Renal pelvis (tissue), 4 donors: ENCODE data around the gene MGAT5. TPM values are rescaled to one million over a fixed set of nuclear protein-coding genes. Genes with fewer than 3 reads are reported as not detected.

Source experiments
- DNase-seq: peaks from one replicate; pipeline ENCODE4 v3.0.0-alpha.2; 2013
- polyA plus RNA-seq, 3 donors: library from polyadenylated mRNA; unstranded; fragments of 120-200 nt; gene quantifications; one replicate each; pipeline ENCODE4 v1.2.1, GENCODE V29; 2013; ENCODE audit not compliant: insufficient read length in 3 of 3

Gene MGAT5
- polyA plus RNA-seq, 3 donors = 44.3 to 47.4 (median 46.4) TPM

GRCh38 chr2:134362152-134362668, 108.3 kb downstream of the MGAT5 start:
- DNase-seq = no peak

- no peak for DNase-seq
Observed at GRCh38 chr2:134362740-134363139, 108.9 kb downstream of the MGAT5 start.

GRCh38 chr2:134365356-134365755, 111.5 kb downstream of the MGAT5 start:
- no peak for DNase-seq

- no peak for DNase-seq
Observed at GRCh38 chr2:134366359-134366758, 112.5 kb downstream of the MGAT5 start.

- no peak for DNase-seq
Observed at GRCh38 chr2:134367213-134367612, 113.3 kb downstream of the MGAT5 start.

- DNase-seq = peak; percentile 52
Observed at GRCh38 chr2:134368009-134368817, 114.3 kb downstream of the MGAT5 start.

- DNase-seq = no peak
Observed at GRCh38 chr2:134369220-134369902, 115.5 kb downstream of the MGAT5 start.

- DNase-seq = no peak
Observed at GRCh38 chr2:134370655-134371445, 117.0 kb downstream of the MGAT5 start.

GRCh38 chr2:134372141-134372540, 118.3 kb downstream of the MGAT5 start:
- no peak for DNase-seq

- no peak for DNase-seq
Observed at GRCh38 chr2:134372611-134373131, 118.8 kb downstream of the MGAT5 start.

GRCh38 chr2:134375935-134376334, 122.1 kb downstream of the MGAT5 start:
- DNase-seq = no peak

- no peak for DNase-seq
Observed at GRCh38 chr2:134377730-134378129, 123.9 kb downstream of the MGAT5 start.

- no peak for DNase-seq
Observed at GRCh38 chr2:134379293-134379692, 125.4 kb downstream of the MGAT5 start.

GRCh38 chr2:134379722-134380121, 125.8 kb downstream of the MGAT5 start:
- no peak for DNase-seq

- DNase-seq = no peak
Observed at GRCh38 chr2:134381141-134381540, 127.3 kb downstream of the MGAT5 start.

GRCh38 chr2:134384131-134384530, 130.3 kb downstream of the MGAT5 start:
- DNase-seq = no peak

GRCh38 chr2:134385195-134385594, 131.3 kb downstream of the MGAT5 start:
- DNase-seq = no peak

- no peak for DNase-seq
Observed at GRCh38 chr2:134386310-134386709, 132.4 kb downstream of the MGAT5 start.

GRCh38 chr2:134389381-134389780, 135.5 kb downstream of the MGAT5 start:
- DNase-seq = no peak

- no peak for DNase-seq
Observed at GRCh38 chr2:134391751-134392160, 137.9 kb downstream of the MGAT5 start.

- no peak for DNase-seq
Observed at GRCh38 chr2:134392442-134393074, 138.7 kb downstream of the MGAT5 start.

- no peak for DNase-seq
Observed at GRCh38 chr2:134393075-134393461, 139.2 kb downstream of the MGAT5 start.
